G401 (cell line): Measurements from ENCODE around the gene DPH1. TPM values are rescaled to one million over a fixed set of nuclear protein-coding genes. Genes with fewer than 3 reads are reported as not detected.
"Not testable (repeated sequence)": the region's sequence is repeated elsewhere in the genome, so short reads cannot be mapped to it uniquely, and the experiment has no call there.

Experiments
- DNase-seq: peaks from one replicate; pipeline ENCODE4 v3.0.0-alpha.2; 2015; ENCODE audit warnings: low spot score
- in situ Hi-C: cut with HindIII; loops from 2 replicates; pipeline ENCODE4 v1.10.0; 2016; ENCODE audit warnings: low sequenced_read_pairs, mixed read lengths
- total RNA-seq: library from RNA; depleted of rRNA; stranded (reverse); fragments of >200 nt; shearing (Covaris generic); gene quantifications from 2 replicates; pipeline ENCODE4 v1.2.3, GENCODE V29; 2014; rRNA removed

Gene DPH1
- total RNA-seq: 48.8 and 56.7 TPM in 2 replicates

DNA sequence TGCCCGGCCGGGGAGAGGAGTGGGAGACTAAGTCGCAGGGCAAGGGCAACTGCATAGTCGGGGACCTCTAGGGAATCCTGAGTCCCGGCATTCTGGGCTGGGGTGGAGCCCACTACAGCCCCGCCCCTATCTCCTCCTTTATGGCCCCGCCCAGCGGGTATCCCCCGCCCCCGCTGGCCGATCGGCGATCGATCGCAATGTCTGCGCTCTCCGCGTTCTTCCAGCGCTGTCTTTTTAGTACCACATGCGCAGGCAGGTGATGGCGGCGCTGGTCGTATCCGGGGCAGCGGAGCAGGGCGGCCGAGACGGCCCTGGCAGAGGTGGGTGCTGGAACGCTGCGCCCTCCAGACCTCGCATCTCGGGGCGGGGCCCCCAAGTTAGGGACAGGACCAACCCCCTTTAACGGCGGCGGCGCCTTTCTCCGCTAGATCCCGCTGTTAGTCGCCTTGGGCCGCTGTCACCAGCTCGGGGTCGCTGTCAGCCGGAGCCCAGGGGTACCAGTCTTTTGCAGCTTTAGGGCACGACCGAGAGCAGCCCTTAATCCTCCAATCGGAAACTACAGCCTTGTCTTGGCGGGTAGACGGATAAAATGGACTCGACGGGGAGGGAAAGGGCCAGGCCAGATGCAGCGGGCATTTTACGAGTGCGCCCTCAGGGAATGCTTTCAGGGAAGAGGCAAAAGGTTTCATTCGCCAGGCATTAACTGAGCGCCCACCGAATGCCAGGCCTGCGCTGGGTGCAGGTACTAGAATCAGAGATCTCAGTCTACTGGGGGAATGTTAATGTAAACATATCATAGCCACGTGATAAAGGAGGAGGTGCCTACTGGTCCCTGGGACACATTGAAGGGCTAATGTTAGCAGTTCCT is at the start of gene DPH1:
Gene DPH1, plus strand, starts transcription at position 243 of the 868 bp plus-strand sequence. Its CDS starts 17 bp downstream, at position 260.
- in situ Hi-C loops: loop anchor here (25.0 kb wide), 1 partner anchor 143 kb away; no protein-coding TSS in a partner anchor

DNA sequence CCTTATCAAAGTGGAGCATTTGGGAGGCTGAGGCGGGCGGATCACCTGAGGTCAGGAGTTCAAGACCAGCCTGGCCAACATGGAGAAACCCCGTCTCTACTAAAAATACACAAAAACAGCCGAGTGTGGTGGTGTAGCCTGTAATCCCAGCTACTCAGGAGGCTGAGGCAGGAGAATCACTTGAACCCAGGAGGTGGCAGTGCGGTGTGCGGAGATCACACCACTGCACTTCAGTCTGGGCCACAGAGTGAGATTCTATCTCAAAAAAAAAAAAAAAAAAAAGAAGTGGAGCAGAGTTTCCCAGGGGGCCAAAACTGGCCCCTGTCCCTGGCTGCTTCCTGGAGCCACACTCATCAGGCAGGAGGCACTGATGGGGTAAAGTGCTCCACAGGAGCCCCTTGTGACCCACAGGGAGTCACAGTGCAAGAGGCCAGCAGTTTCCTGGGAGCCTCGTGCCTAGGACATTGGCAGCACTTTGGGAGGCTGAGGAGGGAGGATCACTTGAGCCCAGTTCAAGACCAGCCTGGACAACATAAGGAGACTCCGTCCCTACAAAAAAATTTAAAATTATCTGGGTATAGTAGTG is 49.2 kb upstream of the DPH1 start:
- in situ Hi-C loops: no loop called here
- DNase-seq: no peak

More for the DNA sequence above, at the start of gene DPH1:
- DNase-seq: peak; percentile 96

DNA sequence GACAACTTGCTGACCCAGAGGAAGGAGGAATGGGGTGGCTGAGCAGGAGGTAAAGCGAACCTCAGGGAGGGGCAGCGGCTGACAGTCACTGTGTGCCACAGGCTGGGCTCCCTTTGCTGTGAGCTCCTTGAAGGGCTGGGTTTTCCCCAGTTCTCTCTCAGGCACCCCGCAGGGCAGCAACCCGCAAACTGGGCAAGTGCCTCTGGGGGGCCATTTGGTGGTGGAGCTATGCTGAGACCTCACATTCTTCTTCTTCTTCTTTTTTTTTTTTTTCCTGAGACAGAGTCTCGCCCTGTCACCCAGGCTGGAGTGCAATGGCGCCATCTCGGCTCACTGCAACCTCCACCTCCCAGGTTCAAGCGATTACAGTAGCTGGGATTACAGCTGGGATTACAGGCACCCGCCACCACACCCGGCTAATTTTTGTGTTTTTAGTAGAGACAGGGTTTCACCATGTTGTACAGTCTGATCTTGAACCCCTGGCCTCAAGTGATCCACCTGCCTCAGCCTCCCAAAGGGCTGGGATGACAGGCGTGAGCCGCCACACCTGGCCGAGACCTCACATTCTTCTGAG is 47.1 kb upstream of the DPH1 start:
- in situ Hi-C loops, DNase-seq: not testable (repeated sequence)

DNA sequence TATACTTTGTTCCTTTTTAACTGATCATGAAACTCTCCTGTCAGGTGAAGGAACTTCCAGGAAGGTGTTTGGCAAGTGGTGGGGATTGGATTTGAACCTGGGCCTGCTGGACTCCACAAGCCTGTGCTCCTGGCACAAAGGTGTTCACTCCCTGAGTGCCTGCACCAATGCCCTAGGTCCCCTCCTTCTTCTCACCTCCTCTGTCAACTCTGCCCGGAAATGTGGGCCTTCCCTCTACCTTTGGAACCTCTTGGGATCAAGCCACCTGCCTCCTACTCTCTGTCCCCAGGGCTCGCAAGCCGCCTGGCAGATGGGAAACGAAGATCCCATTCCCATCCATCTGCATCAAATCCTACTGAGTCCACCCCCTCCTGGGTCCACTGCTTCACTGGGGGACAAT is 44.9 kb upstream of the DPH1 start:
- DNase-seq: no peak
- in situ Hi-C loops: no loop called here

DNA sequence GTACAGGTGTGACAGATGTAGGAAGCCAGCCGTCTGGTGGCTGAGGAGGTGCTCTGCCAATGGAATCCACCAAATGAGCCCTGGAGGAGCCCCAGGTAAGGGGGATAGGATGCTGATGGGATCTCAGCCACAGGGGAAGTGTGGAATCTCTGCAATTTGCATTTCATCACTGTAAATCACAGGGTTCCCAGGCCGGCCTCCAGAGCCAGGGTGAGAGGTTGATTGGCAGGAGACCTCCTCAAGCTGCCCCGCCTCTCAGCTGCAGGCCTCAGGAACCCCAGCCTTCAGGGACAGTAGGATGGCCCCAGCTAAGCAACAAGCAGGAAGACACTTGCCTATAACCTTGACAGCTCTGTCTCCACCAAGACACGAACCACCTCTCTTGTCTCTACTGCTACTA is 44.3 kb upstream of the DPH1 start:
- in situ Hi-C loops: no loop called here
- no peak for DNase-seq

DNA sequence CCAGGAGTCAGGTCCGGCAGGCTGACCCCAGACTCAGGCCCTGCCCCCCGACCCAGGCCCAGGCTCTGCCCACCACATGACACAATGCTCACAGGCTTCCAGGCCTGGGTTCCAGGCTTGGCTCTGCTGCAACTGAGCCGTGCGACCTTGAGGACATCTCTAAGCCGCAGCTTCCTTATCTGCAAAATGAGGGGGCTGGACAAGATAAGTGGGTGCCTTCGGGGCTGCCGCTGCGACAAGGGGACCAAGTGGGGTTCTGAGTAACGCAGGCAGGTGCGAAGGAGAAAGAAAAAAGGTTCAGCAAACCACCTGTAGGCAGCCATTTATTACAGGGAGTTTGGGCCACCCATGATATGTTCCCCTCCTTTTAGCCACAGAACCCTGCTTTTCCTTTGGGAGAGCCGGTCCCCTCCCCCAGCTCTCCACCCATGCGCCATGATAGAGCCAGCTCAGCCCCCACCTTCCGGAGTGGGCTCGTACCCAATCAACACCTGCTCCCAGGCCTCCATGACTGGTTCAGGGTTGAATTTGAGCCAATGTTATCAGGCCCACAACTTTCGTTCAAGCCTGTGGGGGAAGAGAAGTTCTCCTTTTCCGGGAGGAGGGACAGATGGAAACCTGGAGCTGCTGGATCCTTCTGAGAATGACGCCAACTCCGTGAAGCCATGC is 43.0 kb upstream of the DPH1 start:
- in situ Hi-C loops: no loop called here
- no peak for DNase-seq

DNA sequence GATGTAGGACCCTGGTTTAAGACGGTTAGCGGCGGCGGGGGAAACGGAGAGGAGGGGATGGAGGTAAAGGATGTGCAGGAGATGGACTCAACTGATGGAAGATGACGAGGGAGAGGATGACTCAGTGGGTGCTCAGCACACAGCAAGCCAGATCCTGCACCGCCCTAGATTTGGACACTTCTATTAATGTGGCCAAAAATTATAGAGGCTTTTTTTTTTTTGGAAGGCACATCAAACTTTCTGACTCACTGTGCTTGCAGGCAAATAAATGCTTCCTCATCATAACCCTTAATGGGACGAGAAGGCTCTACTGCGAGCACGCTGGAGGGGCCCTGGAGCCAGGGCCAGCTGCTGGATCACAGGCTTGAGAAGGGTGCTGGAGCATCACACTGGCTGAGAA is 40.8 kb upstream of the DPH1 start:
- DNase-seq: no peak
- in situ Hi-C loops: no loop called here

DNA sequence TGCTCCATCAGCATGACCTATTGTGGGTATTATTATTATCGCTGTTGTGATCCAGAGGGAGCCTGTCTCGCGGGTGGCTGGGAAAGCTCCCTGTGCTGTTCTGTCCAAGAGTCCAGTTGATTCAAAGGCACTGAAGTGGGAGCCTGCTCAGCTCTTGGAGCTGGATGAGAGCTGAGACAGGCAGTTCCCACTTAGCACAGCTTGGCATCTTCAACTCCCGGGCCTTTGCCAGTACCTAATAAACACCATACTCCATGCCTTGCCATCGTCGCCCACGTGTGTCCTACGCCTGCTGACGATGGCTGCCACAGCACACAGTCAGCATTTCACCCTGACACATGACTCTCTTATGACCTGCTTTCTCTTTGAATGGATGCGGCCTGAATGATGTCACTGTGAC is 37.4 kb upstream of the DPH1 start:
- in situ Hi-C loops: no loop called here
- DNase-seq: peak; percentile 61

DNA sequence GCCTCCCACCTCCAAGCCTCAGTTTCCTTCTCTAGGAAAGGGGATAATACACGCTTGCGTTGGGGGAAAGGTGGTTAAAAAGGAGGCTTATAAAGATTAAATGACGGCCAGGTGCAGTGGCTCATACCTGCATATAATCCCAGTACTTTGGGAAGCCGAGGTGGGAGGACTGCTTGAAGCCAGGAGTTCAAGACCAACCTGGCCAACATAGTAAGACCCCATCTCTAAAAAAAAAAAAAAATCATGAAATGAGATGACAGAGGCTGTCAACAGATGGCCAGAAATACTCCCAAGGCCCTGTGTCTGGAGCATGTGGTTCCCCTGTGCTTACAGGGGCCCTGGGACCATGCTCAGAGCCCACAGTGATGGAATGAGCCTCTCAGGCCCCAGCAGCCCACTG is 35.2 kb upstream of the DPH1 start:
- no peak for DNase-seq
- in situ Hi-C loops: no loop called here

DNA sequence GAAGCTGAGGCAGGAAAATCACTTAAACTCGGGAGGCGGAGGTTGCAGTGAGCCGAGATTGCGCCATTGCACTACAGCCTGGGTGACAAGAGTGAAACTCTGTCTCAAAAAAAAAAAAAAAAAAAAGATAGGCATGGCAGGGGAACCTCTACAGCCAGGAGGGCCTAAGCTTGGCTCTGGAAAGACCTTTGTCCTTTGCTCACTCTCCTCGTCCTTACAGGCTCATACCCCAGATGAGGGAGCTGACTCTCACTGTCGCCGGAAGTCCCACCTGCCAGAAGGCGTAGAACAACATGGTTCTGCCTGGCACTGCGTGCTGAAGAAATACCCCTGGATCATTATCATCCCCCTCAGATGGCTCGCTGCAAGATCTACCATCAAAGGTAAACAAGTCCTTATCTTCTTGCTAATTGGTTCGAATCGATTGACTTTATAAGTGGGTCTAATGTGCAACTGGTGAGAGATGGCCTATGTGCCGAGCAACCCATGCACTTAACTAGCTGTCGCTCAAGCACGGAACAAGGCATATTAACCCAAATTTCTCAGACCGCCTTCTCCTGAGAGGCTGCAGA is 34.5 kb upstream of the DPH1 start:
- no peak for DNase-seq
- in situ Hi-C loops: no loop called here

DNA sequence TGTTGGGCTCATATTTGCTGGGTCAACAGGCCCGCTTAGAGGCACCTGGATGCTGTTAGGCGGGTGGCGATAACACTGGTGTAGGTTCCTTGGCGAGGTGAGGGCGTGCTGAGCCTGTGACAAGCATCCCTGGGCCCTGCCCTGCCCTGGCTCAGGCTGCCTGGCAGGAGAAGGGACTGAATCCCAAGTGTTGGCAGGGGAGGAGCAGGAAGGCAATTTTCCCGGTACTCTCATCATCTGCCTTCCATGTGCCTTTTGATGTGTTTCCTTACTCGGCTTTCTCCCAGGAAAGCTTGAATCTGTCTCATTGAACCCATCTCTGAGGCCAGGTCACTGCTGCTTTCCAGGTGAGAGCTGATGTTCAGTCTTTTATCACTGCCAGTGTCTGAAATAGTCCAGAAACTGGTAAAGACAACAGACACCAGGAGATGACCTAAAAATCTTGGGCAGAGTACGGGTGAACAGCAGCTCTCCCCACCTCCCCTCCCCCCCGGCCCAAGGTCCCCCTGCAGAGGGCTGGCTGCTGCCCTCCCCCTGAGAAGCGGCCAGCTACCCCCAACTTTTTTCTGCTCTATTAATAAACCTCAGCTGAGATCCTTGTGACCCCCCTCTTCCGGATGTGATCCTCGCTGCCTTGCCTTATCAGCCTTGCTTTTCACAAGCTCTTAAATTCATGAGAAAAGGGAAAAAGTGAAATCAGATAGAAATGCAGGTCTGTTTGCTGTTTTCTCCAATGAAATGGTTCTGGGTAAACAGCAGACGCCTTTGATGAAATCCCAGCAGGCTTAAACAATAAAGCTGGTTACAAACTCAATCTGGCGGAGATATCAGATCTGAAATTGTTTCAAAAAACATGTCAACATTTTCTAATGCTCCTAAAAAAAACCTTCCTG is 33.8 kb upstream of the DPH1 start:
- in situ Hi-C loops: no loop called here
- peak; percentile 91 for DNase-seq

DNA sequence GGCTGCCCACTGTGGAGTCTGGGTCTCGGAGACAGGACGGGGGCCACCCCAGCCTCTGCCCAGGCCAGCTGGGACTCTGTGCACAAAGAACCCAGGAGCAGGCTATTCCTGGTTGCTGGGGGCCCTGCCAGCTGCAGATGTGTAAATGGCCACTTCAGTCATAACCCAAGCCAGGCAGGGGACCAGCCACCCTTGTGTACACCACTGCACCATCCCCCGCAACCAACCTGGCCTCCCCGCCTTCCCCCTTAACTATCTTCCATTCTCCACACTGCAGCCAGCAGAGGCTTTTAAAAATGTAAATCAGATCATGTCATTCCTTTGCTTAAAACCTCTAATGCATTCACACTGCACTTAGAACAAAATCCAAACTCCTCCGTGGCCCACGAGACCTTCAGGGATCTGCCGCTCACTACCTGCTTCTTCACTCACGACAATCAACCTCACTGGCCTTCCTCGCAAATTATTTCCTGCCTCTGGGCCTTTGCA is 33.1 kb upstream of the DPH1 start:
- DNase-seq: no peak
- in situ Hi-C loops: no loop called here

DNA sequence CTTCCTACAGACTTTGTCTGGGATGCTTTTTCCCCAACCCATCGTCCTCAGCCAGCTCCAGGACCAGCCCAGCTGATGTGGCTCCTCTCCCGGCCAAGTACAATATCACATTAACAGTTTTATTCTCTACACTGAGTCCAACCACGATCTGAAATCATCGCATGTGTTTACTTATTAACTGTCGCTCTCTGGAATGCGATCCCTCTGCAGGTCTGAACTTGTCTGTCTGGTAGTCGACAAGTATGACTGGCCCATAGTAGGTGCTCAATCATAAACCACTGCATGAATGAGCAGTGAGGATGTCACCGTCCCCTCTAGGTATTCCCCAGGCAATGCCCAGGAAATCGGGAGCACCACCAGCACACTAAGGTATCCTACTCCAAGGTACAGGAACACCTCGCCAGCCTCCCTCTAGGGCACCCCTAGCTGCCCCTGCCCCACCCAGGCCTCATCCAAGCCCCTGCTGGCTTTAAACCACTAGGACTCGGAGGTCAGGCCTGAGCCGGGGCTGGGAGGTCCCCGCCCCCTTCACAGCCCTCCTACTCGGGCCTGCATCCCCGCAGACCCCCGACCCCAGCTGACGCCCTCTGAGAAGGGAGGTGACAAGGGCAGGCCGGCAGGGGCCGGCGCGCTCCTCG is 32.5 kb upstream of the DPH1 start:
- in situ Hi-C loops: no loop called here
- no peak for DNase-seq

DNA sequence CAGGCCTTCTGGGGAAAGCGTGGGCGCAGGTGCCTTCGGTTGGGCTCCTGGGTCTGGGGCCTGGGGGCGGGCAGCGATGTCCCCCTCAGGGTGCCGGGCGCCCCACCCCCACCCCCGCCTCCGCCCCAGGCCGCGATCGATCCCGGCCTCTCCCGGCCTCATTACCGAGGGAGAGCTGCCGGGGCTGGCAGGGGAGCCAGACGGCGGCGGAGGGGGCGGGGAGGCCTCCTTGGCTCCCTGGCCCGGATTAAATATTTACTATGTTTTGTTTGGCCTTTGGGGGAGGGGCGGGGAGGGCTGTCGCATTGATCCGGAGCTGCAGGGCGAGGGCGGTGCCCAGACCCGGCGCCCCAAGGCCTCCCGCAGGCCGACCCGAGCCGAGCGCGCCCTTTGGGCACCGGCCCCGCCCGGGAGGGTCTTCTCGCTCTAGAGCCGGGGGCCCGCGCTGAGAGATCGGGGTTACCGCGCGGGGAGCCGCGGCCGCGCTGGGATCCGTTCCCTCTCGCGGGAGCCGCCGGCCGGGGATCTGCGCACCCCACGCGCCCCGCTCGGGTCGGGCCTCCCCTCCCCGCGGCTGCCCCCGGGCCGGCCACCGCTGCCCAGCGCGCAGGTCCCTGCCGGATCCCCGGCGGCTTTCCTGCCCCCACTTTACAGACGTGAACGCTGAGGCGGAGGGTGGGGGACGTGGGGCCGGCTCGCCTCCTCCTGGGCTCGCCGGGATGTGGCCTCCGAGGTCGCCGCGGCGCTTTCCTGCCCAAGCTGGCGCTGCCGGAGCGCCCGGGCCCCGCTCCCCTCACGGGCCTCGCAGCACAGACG is 31.8 kb upstream of the DPH1 start:
- in situ Hi-C loops: no loop called here
- DNase-seq: no peak

DNA sequence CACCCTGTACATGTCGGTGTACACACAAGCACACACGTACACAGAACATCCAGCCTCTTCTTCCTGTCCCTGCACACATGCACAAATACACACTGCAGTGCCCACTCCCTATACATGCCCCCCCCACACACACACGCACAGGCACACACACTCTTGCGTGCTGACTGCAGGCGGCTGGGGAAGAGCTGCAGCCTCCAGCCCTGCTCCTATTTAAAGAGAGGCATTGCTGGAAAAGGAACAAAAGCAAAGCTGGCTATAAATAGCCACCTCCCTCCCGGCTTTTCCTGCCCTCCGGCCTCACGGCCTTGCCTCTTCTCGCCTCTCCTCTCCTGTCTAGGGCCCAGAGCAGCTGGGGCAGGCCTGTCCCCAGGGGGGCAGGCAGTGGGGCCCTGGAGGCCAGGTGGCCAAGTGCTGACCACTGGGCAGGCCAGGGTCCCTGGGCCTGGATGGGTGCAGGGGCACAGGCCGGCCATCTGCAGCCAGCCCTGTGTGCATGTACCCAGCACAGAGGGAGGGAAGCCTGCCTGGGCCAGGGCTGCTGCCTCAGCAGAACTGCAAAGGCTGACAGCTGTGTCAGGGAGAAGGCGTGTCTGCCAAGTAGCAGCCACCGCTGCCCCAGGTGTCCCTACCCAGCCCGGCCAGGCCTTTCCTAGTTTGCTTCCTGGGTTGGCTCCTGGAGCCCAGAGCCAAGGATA is 30.2 kb upstream of the DPH1 start:
- DNase-seq: peak; percentile 91
- in situ Hi-C loops: no loop called here

DNA sequence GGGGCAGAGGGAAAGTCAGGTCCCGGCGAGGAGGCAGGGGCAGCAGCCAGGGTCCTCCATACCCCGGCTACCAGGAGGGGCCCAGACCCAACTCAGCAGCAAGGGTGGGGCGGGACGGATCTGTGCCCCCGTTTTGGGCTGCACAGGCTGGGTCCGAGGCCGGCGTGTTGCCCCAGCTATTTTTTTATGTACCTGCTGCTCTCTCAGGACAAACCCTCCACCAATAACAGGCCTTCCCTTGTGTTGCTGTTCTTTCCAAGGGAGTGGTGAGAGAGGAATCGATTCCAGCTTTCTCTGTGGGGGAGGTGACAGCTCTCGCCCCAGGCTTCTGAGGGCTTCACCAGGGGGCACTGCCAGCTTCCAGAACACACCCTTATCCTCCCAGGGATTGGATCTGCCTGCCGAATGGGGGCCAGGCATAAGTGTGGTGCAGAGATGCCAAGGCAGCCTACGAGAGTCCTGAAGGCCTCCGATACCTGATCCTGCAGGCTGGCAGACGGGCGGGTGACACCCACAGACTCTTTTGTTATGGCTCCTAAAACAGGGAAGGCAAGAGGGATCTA is 27.1 kb upstream of the DPH1 start:
- in situ Hi-C loops: no loop called here
- no peak for DNase-seq
